IPS-15b (cell line): ENCODE data around the gene GPRC5B.

ENCODE experiments used
- H3K27me3 ChIP-seq: one replicate; pipeline ENCODE4 v1.6.1; 2013; ENCODE audit warnings: low read length; ENCODE audit not compliant: control insufficient read depth, insufficient read depth
- H3K36me3 ChIP-seq: one replicate; pipeline ENCODE4 v1.6.1; 2013; ENCODE audit warnings: low read length; ENCODE audit not compliant: control insufficient read depth, insufficient read depth
- H3K4me1 ChIP-seq: one replicate; pipeline ENCODE4 v1.6.1; 2013; ENCODE audit warnings: mild to moderate bottlenecking, low read length; ENCODE audit not compliant: control insufficient read depth, insufficient read depth
- H3K4me3 ChIP-seq: one replicate; pipeline ENCODE4 v1.5.1; 2013; ENCODE audit warnings: low read depth, low read length
- H3K9ac ChIP-seq: one replicate; pipeline ENCODE4 v1.6.1; 2013; ENCODE audit warnings: low read depth, mild to moderate bottlenecking, low read length
- H3K9me3 ChIP-seq: one replicate; pipeline ENCODE4 v1.6.1; 2013; ENCODE audit warnings: mild to moderate bottlenecking, low read length; ENCODE audit not compliant: control insufficient read depth, insufficient read depth

The GPRC5B gene, protein sequence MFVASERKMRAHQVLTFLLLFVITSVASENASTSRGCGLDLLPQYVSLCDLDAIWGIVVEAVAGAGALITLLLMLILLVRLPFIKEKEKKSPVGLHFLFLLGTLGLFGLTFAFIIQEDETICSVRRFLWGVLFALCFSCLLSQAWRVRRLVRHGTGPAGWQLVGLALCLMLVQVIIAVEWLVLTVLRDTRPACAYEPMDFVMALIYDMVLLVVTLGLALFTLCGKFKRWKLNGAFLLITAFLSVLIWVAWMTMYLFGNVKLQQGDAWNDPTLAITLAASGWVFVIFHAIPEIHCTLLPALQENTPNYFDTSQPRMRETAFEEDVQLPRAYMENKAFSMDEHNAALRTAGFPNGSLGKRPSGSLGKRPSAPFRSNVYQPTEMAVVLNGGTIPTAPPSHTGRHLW

DNA sequence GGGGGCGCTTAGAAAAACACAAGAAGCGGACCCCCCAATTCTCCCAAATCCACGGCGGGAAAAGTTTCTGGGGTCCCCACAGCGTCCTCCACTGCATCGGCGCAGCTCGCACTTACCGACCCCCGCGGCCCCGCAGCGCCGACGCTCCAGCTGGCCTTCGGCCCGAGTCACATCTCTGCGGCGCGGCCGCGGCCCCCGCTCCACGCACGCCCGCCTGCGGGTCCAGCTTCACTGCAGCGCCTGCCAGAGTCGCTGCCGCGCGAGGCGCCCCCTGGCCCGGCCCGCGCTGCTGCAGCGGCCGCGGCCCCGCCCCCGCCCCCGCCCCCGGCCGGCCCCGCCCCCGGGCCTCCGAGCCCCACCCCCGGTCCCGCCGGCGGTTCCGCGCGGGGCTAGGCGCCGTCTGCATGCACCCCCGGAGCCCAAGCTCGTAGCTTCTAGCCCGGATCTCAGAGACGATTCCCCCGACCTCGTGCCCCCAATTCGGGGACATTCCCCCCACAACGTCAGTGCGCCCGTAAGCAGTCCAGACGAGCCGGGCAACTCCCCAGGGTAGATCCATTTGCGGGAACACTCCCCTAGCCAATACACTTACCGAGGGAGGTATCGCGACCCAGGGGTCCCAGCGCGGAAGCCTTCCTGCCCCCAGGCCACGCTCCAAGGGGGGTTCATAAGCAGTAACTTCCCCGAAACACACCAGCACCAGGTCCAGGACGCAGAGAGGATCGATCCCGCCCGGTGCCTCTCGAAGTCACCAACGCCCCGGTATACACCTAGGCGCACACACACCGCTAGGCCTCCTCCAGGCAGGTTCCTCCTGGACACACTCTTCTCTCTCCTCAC is at the start of gene GPRC5B:
Gene GPRC5B (minus strand): TSS at position 238 of the 840 bp plus-strand sequence. CDS start 12,003 bp downstream, outside the sequence.
- peak within 1 kb of the TSS; percentile 84 for H3K4me3 ChIP-seq
- H3K27me3 ChIP-seq, result peaks cover 15% of the 10 kb centered on the region
- no peaks in the 10 kb centered on the region for H3K9me3 ChIP-seq
- peak within 1 kb of the TSS; percentile 74 for H3K9ac ChIP-seq
- H3K4me1 ChIP-seq, result peaks cover 7% of the 10 kb centered on the region
- H3K36me3 ChIP-seq, result peaks cover 8% of the 10 kb centered on the region

DNA sequence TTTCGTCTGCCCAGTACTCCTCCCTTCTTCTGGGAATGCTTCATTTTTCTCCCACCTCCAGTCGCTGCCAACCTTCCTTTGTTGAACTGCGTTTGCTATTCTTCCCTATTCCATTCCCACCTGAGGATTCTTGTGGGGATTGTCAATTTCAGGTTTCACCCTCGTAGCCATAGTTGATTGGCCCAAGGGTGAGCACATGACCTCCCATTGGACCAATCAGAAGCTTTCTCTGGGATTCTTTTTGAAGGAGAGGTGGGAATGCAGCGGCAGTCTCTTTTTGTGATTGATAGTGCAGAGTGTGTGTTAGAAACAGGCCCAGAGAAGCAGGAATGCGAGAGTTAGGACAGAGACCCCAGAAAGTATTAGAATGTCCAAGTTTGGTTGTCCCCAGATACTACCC is 49.1 kb upstream of the GPRC5B start:
- H3K9ac ChIP-seq, result no peak overlapping the region
- H3K27me3 ChIP-seq, result no peaks in the 10 kb centered on the region
- no peaks in the 10 kb centered on the region for H3K4me1 ChIP-seq
- H3K36me3 ChIP-seq, result no peaks in the 10 kb centered on the region
- peaks cover 3% of the 10 kb centered on the region for H3K9me3 ChIP-seq
- H3K4me3 ChIP-seq, result no peak overlapping the region

DNA sequence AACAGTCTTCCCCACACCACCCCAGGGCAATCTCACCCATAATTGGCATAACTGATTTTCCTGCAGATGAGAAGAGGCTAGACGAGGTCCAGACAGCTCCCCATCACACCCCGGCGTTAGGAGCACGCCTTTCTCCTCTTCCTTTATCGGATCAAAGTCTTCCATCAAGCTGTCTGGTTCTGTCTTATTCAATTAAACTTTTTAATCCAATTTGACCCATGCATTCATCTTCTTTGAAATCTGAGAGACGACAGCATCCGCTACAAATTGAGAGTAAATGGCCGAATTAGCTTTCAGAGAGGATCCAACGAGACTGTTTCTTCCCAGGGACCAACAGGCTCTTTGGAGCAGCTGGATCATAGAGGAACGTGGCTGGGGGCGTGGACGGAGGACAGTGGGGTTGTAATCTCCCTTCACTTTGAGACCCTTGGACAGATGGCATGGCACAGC is 44.4 kb upstream of the GPRC5B start:
- no peaks in the 10 kb centered on the region for H3K4me1 ChIP-seq
- peaks cover 3% of the 10 kb centered on the region for H3K9me3 ChIP-seq
- no peak overlapping the region for H3K9ac ChIP-seq
- H3K36me3 ChIP-seq, result no peaks in the 10 kb centered on the region
- no peak overlapping the region for H3K4me3 ChIP-seq
- H3K27me3 ChIP-seq, result no peaks in the 10 kb centered on the region

DNA sequence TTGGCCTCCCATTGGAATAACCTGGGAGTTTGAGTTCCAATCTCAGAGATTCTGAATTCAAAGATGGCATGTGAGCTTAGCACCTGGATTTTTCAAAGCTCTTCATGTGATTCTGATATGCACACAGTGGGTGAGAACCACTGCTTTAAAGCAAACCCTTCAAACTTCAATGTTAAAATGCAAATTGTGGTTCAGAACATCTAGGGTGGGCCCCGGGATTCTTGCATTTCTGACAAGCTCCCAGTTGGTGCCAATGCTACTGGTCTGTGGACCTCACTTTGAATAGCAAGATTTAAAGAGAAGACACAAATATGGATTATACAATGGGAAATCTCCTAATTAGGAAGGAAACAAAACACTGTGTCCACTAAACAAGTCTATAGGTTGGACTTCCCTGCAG is 43.8 kb upstream of the GPRC5B start:
- Histone ChIP-seq H3K4me3 (no peak overlapping the region), H3K4me1 (no peaks in the 10 kb centered on the region), H3K9ac (no peak overlapping the region), H3K27me3 (no peaks in the 10 kb centered on the region), H3K9me3 (peaks cover 1% of the 10 kb centered on the region), H3K36me3 (no peaks in the 10 kb centered on the region)

DNA sequence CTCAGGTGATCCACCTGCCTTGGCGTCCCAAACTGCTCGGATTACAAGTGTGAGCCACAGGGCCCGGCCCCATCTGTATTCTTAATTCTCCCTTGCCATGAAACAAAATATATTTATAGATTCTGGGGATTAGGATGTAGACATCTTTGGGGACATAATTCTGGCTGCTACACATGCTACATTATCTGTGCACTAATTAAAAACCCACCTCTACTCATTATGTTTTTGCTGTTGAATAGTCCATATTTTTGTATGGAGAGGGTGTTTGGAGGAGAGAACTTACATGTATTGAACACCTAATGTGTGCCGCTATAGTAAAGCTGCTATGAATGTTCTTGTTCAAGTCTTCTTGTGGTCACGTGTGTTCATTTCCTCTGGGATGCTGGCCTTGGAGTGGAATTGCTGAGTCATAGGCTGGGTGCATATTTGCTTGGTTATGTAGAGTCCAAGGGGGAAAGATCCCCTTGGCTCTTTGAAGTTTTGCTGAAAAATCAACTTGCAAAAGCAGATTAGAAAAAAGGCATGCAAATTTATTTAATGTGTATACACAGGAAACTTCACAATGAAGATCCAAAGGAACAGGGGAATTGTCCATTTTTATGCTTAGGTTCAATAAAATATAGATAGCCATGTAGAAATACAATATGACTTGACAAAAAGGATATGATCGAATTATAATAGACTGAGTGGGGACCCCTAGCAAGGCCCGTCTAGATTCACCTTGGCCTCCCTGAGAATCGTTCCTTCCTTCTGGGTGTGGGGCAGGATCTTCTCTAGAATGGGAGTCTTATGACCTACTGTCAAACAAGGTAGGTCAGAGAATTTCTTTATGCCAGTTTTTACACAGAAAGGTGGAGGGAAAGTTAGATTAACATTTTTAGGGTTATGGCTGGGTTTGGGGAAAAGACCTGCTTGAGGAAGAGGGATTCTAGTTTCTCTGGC is 42.1 kb upstream of the GPRC5B start:
- no peak overlapping the region for H3K4me3 ChIP-seq
- H3K27me3 ChIP-seq, result no peaks in the 10 kb centered on the region

DNA sequence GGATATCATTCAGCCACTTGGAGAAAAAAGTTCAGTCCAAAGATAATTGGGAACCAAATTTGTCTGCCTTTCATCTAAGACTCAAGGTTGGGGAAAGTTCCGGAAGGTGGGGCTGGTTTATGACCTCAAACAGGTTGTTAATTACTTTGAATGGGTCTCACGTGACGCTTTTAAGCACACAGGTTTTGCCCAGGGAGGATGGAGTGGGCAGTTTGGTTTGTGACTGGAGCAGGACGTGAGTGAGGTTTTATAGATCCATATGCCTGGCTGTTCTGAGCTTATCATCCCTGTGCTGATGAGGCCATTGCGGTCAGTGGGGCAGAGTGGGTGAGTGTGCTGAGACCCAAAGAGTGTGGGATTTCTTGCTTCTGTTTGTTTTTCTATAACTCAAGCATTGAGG is 38.7 kb upstream of the GPRC5B start:
- no peaks in the 10 kb centered on the region for H3K4me1 ChIP-seq
- no peaks in the 10 kb centered on the region for H3K36me3 ChIP-seq
- no peak overlapping the region for H3K4me3 ChIP-seq
- no peak overlapping the region for H3K9ac ChIP-seq
- H3K9me3 ChIP-seq, result no peaks in the 10 kb centered on the region
- no peaks in the 10 kb centered on the region for H3K27me3 ChIP-seq

More for the DNA sequence above, 42.1 kb upstream of the GPRC5B start:
- no peaks in the 10 kb centered on the region for H3K4me1 ChIP-seq
- H3K9me3 ChIP-seq, result no peaks in the 10 kb centered on the region
- no peaks in the 10 kb centered on the region for H3K36me3 ChIP-seq
- no peak overlapping the region for H3K9ac ChIP-seq

DNA sequence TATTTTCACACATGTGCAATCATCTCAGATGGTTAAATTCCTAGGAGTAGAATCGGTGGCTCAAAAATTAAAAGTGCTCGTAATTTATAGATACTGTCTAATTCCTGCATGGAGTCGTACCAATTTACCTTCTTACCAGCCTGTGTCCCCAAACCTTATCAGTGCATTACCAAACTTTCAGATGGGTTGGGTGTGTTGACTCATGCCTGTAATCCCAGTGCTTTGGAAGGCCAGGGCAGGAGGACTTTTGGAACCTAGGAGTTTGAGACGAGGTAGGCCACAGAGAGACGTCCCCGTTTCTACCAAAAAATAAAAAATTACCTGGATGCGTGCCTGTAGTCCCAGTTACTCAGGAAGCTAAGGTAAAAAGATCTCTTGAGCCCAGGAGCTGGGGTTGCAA is 34.5 kb upstream of the GPRC5B start:
- no peaks in the 10 kb centered on the region for H3K9me3 ChIP-seq
- H3K4me1 ChIP-seq, result no peaks in the 10 kb centered on the region
- H3K27me3 ChIP-seq, result no peaks in the 10 kb centered on the region
- H3K4me3 ChIP-seq, result no peak overlapping the region
- no peaks in the 10 kb centered on the region for H3K36me3 ChIP-seq
- no peak overlapping the region for H3K9ac ChIP-seq

DNA sequence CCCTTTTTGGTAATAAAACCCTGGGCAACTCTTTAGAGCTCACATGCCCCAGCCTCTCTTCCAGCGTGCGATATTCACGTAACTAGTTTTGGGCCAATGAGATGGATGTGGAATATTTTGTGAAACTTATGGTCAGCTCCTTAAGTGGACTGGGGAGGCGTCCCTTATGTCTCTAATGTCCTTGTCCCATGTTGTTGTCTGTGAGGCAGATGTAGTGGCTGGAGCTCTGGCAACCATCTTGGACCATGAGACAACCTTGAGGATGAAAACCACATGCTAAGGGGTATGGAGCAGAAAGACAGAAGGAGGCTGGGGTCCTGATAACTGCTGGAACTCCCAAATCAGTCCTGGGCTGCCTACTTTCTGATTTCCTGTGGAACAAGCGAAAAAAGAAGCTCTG is 31.4 kb upstream of the GPRC5B start:
- Histone ChIP-seq H3K4me1 (peaks cover 2% of the 10 kb centered on the region), H3K9me3 (no peaks in the 10 kb centered on the region), H3K9ac (no peak overlapping the region), H3K36me3 (no peaks in the 10 kb centered on the region), H3K4me3 (no peak overlapping the region), H3K27me3 (no peaks in the 10 kb centered on the region)

DNA sequence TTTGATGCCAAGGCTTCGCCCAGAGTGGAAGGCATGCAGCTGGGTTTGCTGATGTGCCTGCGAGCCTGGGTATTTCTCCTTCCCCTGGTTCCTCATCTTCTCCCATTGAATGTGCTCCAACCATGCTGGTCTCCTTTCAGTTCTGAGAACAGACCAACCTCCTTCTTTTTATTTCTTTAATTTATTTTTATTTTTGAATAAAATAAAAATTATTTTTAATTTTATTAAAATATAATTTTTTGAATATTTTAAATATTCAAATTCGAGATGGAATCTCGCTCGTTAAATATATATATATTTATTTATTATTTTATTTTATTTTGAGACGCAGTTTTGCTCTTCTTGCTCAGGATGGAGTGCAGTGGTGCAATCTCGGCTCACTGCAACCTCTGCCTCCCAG is 30.2 kb upstream of the GPRC5B start:
- H3K27me3 ChIP-seq, result no peaks in the 10 kb centered on the region
- H3K9me3 ChIP-seq, result no peaks in the 10 kb centered on the region
- peaks cover 2% of the 10 kb centered on the region for H3K4me1 ChIP-seq
- H3K36me3 ChIP-seq, result no peaks in the 10 kb centered on the region
- H3K9ac ChIP-seq, result no peak overlapping the region
- H3K4me3 ChIP-seq, result no peak overlapping the region

DNA sequence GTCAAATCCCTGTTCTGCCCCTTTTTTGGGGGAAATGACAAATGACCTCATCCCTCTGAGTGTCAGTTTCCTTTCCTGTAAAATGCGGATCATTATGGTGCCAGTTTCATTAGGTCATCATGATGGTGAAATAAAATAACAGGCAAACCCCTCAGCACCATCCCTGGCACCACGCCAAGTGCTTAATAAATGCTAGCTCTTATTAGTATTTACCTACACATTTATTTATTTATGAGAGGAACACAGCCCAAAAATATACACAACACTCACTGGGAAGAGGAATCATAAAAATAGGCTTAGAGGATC is 28.6 kb upstream of the GPRC5B start:
- Histone ChIP-seq H3K27me3 (no peaks in the 10 kb centered on the region), H3K4me1 (peaks cover 2% of the 10 kb centered on the region)

More for the DNA sequence above, 28.6 kb upstream of the GPRC5B start:
- Histone ChIP-seq H3K36me3 (no peaks in the 10 kb centered on the region), H3K9me3 (no peaks in the 10 kb centered on the region), H3K4me3 (no peak overlapping the region), H3K9ac (no peak overlapping the region)
